ENCODE data around the gene ARHGAP30.
A peak's percentile ranks its signal among the peaks of the same experiment; 100 is the strongest.
"Not testable (repeated sequence)": the region's sequence is repeated elsewhere in the genome, so short reads cannot be mapped to it uniquely, and the experiment has no call there.

The ARHGAP30 gene

GRCh38 chr1:161037661-161038522, 31.8 kb downstream of the ARHGAP30 start:
- no peak for DNase-seq

GRCh38 chr1:161033751-161034150, 35.9 kb downstream of the ARHGAP30 start:
- DNase-seq, result no peak

GRCh38 chr1:161032409-161032808, 37.3 kb downstream of the ARHGAP30 start:
- DNase-seq, result no peak

GRCh38 chr1:161031874-161032273, 37.8 kb downstream of the ARHGAP30 start:
- no peak for DNase-seq

- not testable (repeated sequence) for DNase-seq
Observed at GRCh38 chr1:161029466-161029865, 40.2 kb downstream of the ARHGAP30 start.

GRCh38 chr1:161026954-161027353, 42.7 kb downstream of the ARHGAP30 start:
- not testable (repeated sequence) for DNase-seq

- DNase-seq, result not testable (repeated sequence)
Observed at GRCh38 chr1:161022432-161022831, 47.3 kb downstream of the ARHGAP30 start.

- DNase-seq, result no peak
Observed at GRCh38 chr1:161021970-161022353, 47.7 kb downstream of the ARHGAP30 start.

GRCh38 chr1:161021165-161021969, 48.3 kb downstream of the ARHGAP30 start:
- DNase-seq, result peak; percentile 70 to 82

GRCh38 chr1:161020509-161021164, 49.1 kb downstream of the ARHGAP30 start, which contains the start of gene F11R:
TSS of gene F11R (minus strand) at chr1:161021152. CDS start at chr1:161021073, 79 bp downstream.
- peak; percentile 50 to 56 for DNase-seq

- peak in 1 of 2 donors; percentile 29 for DNase-seq
Observed at GRCh38 chr1:161019751-161020495, 49.8 kb downstream of the ARHGAP30 start.

- DNase-seq, result peak in 1 of 2 donors; percentile 38
Observed at GRCh38 chr1:161019111-161019660, 50.5 kb downstream of the ARHGAP30 start.

- DNase-seq, result no peak
Observed at GRCh38 chr1:161018631-161018930, 51.1 kb downstream of the ARHGAP30 start.

- peak; percentile 13 to 42 for DNase-seq
Observed at GRCh38 chr1:161017756-161018630, 51.7 kb downstream of the ARHGAP30 start.

GRCh38 chr1:161017181-161017580, 52.5 kb downstream of the ARHGAP30 start:
- not testable (repeated sequence) for DNase-seq

- not testable (repeated sequence) for DNase-seq
Observed at GRCh38 chr1:161016683-161017082, 53.0 kb downstream of the ARHGAP30 start.

GRCh38 chr1:161013488-161014230, 56.0 kb downstream of the ARHGAP30 start:
- peak; percentile 91 to 94 for DNase-seq

GRCh38 chr1:161013131-161013487, 56.6 kb downstream of the ARHGAP30 start:
- DNase-seq, result peak; percentile 65 to 86

GRCh38 chr1:161012420-161012819, 57.3 kb downstream of the ARHGAP30 start:
- no peak for DNase-seq

GRCh38 chr1:161009602-161010211, 60.0 kb downstream of the ARHGAP30 start:
- DNase-seq, result no peak
